Breast epithelium (tissue), 4 donors: Measurements from ENCODE around the gene FCER2. TPM values are rescaled to one million over a fixed set of nuclear protein-coding genes. Genes with fewer than 3 reads are reported as not detected.

Experiments
- DNase-seq, 2 donors: peaks; one replicate each; pipeline ENCODE4 v3.0.0-alpha.2; 2019; ENCODE audit warnings: low spot score in 2 of 2
- H3K27ac ChIP-seq, 2 donors: fragments of 200-600 bp; sonication (generic) in 1 of 2; one replicate each; pipeline ENCODE4 v1.5.1; 2016 to 2019; ENCODE audit warnings: mild to moderate bottlenecking in 1 of 2
- H3K27me3 ChIP-seq, 2 donors: fragments of 200-600 bp; sonication (generic) in 1 of 2; one replicate each; pipeline versions ENCODE4 v1.5.1 to v1.6.0; 2017 to 2019; ENCODE audit warnings: control low read depth in 1 of 2, mild to moderate bottlenecking in 1 of 2
- H3K36me3 ChIP-seq: fragments of 200-600 bp; one replicate; pipeline ENCODE4 v1.5.1; 2019
- H3K4me1 ChIP-seq, 2 donors: fragments of 200-600 bp; sonication (generic); one replicate each; pipeline ENCODE4 v1.5.1; 2016 to 2019; ENCODE audit warnings: control low read depth in 1 of 2
- H3K4me3 ChIP-seq, 3 donors: fragments of 200-600 bp; sonication (generic); 1 replicate in 2 of 3; 2 replicates in 1 of 3; pipeline ENCODE4 v1.5.1; 2016 to 2019; ENCODE audit warnings: mild to moderate bottlenecking in 3 of 3, moderate library complexity in 2 of 3
- H3K9me3 ChIP-seq, 2 donors: fragments of 200-600 bp; sonication (generic) in 1 of 2; one replicate each; pipeline ENCODE4 v1.5.1; 2016 to 2019; ENCODE audit warnings: control low read depth in 1 of 2
- POLR2A ChIP-seq: fragments of 450-650 bp; IDR thresholded peaks from one replicate; pipeline ENCODE4 v1.6.1; 2016; ENCODE audit warnings: antibody characterized with exemption, mild to moderate bottlenecking, moderate library complexity
- POLR2AphosphoS5 ChIP-seq, 3 donors: sonication (generic); formaldehyde crosslinking; IDR thresholded peaks; one replicate each; pipeline ENCODE4 v1.6.1; 2017; ENCODE audit warnings: antibody characterized with exemption in 3 of 3
- intact Hi-C: fragments of 100-400 bp; cut with DNase I; formaldehyde crosslinking; loops from one replicate; pipeline ENCODE4 v1.15.1; 2023; ENCODE audit warnings: low total_unique reads
- total RNA-seq, 3 donors: library from RNA; depleted of rRNA; stranded (reverse); fragments of >200 nt; gene quantifications; one replicate each; pipeline ENCODE4 v1.1.0, GENCODE V29; 2016
- TF ChIP-seq, protein P1 (sequence below), 3 donors: fragments of 450-650 bp; IDR thresholded peaks; one replicate each; pipeline ENCODE4 v1.5.1; 2016 to 2017; ENCODE audit warnings: antibody characterized with exemption in 3 of 3, mild to moderate bottlenecking in 3 of 3, moderate library complexity in 3 of 3

The FCER2 gene
- total RNA-seq, 3 donors from 2014 or later: 0.29 to 0.48 TPM; not detected in 1

DNA sequence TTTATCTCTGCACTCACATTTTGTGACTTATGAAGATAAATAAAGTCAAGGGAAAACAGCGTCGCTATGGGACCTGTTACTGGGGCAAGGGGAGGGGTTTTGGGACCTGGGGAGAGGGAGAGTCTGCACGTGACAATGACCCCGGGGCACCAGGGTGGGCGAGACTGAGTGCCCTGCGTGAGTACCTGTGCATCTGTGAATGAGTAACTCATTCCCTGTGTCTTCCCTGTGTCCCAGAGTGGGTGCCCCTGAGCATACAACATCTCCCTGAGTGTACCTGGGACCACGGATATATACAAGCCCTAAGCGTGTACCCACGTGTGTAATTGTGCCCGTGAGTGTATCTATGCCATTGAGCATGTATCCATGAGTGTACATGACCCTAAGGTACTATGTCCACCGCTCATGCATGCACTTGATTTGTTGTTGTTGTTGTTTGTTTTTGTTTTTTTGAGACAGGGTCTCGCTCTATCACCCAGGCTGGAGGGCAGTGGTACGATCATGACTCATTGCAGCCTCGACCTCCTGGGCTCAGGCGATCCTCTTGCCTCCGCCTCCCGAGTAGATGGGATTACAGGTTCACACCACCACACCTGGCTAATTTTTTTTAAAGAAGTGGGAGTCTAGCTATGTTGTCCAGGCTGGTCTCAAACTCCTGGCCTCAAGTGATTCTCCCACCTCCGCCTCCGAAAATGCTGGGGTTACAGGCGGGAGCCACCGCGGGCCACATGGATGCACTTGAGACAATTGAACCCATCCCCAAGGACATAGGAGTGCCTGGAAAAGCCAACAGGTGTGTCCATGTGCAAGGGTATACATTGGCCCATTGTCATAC lies 21.9 kb downstream of the FCER2 start:
- H3K9me3 ChIP-seq: no peaks in the 10 kb centered on the region
- H3K4me1 ChIP-seq: peaks cover 0 to 3% of the 10 kb centered on the region in 2 donors
- H3K27ac ChIP-seq: no peak overlapping the region
- no peaks in the 10 kb centered on the region for H3K36me3 ChIP-seq
- DNase-seq: no peak
- H3K4me3 ChIP-seq: peak overlapping the region; percentile 96 to 100 (median 97)
- TF ChIP-seq POLR2A (no peak), POLR2AphosphoS5 (IDR thresholded peaks at IDR 0.05) (no peak)
- TF ChIP-seq, protein P1, sequence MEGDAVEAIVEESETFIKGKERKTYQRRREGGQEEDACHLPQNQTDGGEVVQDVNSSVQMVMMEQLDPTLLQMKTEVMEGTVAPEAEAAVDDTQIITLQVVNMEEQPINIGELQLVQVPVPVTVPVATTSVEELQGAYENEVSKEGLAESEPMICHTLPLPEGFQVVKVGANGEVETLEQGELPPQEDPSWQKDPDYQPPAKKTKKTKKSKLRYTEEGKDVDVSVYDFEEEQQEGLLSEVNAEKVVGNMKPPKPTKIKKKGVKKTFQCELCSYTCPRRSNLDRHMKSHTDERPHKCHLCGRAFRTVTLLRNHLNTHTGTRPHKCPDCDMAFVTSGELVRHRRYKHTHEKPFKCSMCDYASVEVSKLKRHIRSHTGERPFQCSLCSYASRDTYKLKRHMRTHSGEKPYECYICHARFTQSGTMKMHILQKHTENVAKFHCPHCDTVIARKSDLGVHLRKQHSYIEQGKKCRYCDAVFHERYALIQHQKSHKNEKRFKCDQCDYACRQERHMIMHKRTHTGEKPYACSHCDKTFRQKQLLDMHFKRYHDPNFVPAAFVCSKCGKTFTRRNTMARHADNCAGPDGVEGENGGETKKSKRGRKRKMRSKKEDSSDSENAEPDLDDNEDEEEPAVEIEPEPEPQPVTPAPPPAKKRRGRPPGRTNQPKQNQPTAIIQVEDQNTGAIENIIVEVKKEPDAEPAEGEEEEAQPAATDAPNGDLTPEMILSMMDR (IDR thresholded peaks at IDR 0.05): no peak
- H3K27me3 ChIP-seq: peaks cover 0 to 38% of the 10 kb centered on the region in 2 donors
- intact Hi-C loops: loop anchor here (10.0 kb wide), 1 partner anchor 115 kb away; no protein-coding TSS in a partner anchor

DNA sequence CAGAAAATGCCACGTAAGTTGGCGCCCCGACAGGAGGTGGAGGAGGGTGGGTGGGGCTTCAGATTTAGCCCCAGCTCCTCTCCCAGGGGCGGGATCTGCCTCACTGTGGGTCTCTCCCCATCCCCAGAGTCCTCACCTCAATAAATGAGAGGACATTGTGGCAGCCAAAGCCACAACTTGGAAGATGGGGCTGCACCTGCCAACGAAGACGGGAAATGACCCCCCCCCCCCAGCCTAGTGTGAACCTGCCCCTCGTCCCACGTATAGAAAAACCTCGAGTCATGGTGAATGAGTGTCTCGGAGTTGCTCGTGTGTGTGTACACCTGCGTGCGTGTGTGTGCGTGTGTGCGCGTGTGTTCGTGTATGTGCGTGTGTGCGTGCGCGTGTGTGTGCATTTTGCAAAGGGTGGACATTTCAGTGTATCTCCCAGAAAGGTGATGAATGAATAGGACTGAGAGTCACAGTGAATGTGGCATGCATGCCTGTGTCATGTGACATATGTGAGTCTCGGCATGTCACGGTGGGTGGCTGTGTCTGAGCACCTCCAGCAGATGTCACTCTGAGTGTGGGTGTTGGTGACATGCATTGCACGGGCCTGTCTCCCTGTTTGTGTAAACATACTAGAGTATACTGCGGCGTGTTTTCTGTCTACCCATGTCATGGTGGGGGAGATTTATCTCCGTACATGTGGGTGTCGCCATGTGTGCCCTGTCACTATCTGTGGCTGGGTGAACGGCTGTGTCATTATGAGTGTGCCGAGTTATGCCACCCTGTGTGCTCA lies 22.8 kb downstream of the FCER2 start:
- no peak for DNase-seq
- TF ChIP-seq POLR2AphosphoS5 (IDR thresholded peaks at IDR 0.05) (no peak), POLR2A (no peak)
- TF ChIP-seq, protein P1 (IDR thresholded peaks at IDR 0.05): no peak
- Histone ChIP-seq H3K27me3 (peaks cover 0 to 38% of the 10 kb centered on the region in 2 donors), H3K27ac (no peak overlapping the region), H3K4me1 (peaks cover 0 to 3% of the 10 kb centered on the region in 2 donors), H3K36me3 (no peaks in the 10 kb centered on the region), H3K9me3 (no peaks in the 10 kb centered on the region), H3K4me3 (no peak overlapping the region)
- intact Hi-C loops: loop anchor here (10.0 kb wide), 1 partner anchor 114 kb away; no protein-coding TSS in a partner anchor

DNA sequence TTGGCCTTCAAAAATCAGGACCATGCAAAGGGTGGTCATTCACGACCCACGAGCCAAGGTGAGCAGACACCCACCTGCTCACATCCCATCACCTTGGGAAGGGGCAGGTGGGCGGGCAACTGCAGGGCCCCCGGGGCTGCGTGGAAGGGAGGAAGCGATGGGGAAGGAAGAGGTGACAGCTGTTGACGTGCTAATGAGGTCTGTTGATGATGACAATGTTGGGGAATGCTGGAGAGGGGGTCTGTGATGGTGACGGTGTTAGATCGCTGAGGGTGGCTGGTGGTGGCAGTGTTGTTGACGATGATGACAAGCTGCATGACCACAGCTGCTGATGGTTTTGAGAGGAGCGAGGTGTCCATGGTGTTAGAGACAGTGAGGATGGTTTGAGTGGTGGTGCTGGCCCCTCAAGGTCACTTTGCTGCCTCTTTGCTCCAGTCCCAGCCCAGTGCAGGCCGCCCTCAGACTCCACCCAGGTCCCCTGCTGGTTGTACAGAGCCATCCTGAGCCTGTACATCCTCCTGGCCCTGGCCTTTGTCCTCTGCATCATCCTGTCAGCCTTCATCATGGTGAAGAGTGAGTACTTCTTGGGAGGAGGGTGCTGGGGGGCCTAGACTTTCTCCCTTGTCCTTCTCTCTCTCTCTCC lies 24.1 kb downstream of the FCER2 start:
- no peaks in the 10 kb centered on the region for H3K9me3 ChIP-seq
- peaks cover 0 to 38% of the 10 kb centered on the region in 2 donors for H3K27me3 ChIP-seq
- no peak overlapping the region for H3K4me3 ChIP-seq
- DNase-seq: no peak
- intact Hi-C loops: loop anchor here (10.0 kb wide), 1 partner anchor 113 kb away; no protein-coding TSS in a partner anchor
- H3K4me1 ChIP-seq: peaks cover 0 to 3% of the 10 kb centered on the region in 2 donors
- no peak for TF ChIP-seq POLR2AphosphoS5 (IDR thresholded peaks at IDR 0.05)
- TF ChIP-seq, protein P1 (IDR thresholded peaks at IDR 0.05): no peak
- no peak for TF ChIP-seq POLR2A
- no peaks in the 10 kb centered on the region for H3K36me3 ChIP-seq
- H3K27ac ChIP-seq: no peak overlapping the region

DNA sequence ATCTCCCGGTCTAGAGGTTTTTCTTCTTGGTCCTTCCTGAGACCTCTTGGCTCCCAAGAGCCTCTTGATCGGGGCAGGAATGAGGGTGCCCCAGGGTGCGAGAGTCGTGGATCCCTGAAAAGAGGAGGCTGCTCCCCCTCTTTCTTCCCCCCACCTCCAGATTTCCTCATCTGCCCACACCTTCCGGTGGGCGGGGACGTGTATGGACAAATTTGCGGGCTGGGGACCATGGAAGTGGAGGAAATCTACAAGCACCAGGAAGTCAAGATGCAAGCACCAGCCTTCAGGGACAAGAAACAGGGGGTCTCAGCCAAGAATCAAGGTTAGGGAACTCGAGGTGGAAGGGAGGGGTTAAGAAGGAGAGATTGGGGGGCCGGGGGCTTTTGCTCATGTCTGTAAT lies 25.1 kb downstream of the FCER2 start, which contains the start of gene MCEMP1:
MCEMP1 (plus strand) TSS at position 237 of the 400 bp plus-strand sequence; CDS start at position 268, 31 bp downstream.
- Histone ChIP-seq H3K4me1 (peaks cover 0 to 3% of the 10 kb centered on the region in 2 donors), H3K27me3 (peaks cover 0 to 43% of the 10 kb centered on the region in 2 donors), H3K9me3 (no peaks in the 10 kb centered on the region), H3K27ac (no peak within 1 kb of the TSS), H3K4me3 (no peak within 1 kb of the TSS), H3K36me3 (no peaks in the 10 kb centered on the region)
- intact Hi-C loops: loop anchor here (10.0 kb wide), 1 partner anchor 112 kb away; no protein-coding TSS in a partner anchor
- TF ChIP-seq, protein P1 (IDR thresholded peaks at IDR 0.05): no peak
- TF ChIP-seq POLR2AphosphoS5 (IDR thresholded peaks at IDR 0.05) (no peak), POLR2A (no peak)
- DNase-seq: no peak
